Activated T-helper 1 cell treated with anti-CD3 and anti-CD28 coated beads, Interleukin-12 subunit alpha, Interleukin-12 subunit beta, Interleukin-2, Interleukin-4 antibody, amounts not matched to agents 30 ng/mL and 10 ng/mL and 1 ng/mL, durations not matched to agents 14 hours and 24 hours and 36 hours (primary cell): ENCODE data around the gene CPA5. TPM values are rescaled to one million over a fixed set of nuclear protein-coding genes. Genes with fewer than 3 reads are reported as not detected.

Source experiments
- DNase-seq: peaks from one replicate; pipeline ENCODE4 v3.0.0; 2021; ENCODE audit warnings: low spot score
- H3K27ac Mint-ChIP-seq: one replicate; pipeline ENCODE4 v1.8.0; 2021; ENCODE audit warnings: mild to moderate bottlenecking, mixed read lengths
- H3K27me3 Mint-ChIP-seq: one replicate; pipeline ENCODE4 v1.8.0; 2022; ENCODE audit warnings: mild to moderate bottlenecking, moderate library complexity, mixed read lengths; ENCODE audit not compliant: insufficient read depth
- H3K36me3 Mint-ChIP-seq: one replicate; pipeline ENCODE4 v1.8.0; 2021; ENCODE audit warnings: low read depth, mixed read lengths
- H3K4me1 Mint-ChIP-seq: one replicate; pipeline ENCODE4 v1.8.0; 2021; ENCODE audit warnings: low read depth, mixed read lengths
- H3K4me3 Mint-ChIP-seq: one replicate; pipeline ENCODE4 v1.8.0; 2021; ENCODE audit warnings: mild to moderate bottlenecking, moderate library complexity, mixed read lengths
- H3K9me3 Mint-ChIP-seq: one replicate; pipeline ENCODE4 v1.8.0; 2021; ENCODE audit warnings: mixed read lengths
- intact Hi-C: fragments of 100-400 bp; cut with micrococcal nuclease; formaldehyde crosslinking; loops from one replicate; pipeline ENCODE4 v1.15.1; 2024
- total RNA-seq: library from RNA; stranded (reverse); gene quantifications from 2 replicates; pipeline ENCODE4 v1.2.3, GENCODE V29; 2022

Gene CPA5
- total RNA-seq, 1 donor from 2014 or later = 1.3 TPM

DNA sequence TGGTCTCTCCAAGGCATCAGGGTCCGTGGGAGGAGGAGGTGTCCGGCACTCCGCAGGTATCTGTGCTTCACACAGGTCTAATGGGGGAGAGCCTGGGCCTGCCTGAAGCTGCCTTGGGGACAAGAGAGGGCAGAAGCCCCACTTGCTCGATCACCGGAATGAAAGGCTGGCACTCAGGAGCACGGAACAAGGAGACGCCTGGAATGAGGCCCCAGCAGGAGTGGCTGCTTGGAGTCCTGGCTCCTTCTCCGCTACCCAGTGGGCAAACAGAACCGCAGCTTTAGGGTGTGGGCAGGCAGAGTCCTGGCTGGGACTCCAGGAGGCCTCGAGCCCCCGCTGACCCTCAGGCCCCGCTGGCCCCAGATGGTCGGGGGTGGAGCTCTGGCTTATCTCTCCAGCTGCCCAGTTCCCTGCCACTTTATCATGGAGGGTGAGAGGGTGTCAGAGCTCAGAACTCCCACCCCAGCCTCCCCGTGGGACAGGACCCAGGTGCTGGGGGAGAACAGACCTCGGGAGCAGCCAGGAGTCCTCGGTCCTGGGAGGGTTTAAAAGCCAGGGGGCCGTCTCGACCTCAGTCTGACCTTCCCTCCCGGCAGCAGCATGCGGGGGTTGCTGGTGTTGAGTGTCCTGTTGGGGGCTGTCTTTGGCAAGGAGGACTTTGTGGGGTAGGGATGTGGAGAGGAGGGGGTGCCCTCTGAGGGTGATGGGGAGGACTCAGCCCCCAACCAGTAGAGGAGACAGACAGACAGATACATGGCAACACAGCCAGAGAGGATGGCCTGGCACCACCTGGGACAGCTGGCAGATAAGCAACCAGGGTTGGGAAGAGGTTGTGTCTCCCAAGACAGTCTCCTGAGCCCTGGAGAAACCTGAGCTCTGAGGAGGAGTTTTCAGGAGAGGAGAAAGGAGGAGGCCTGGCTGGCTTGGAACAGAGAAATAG lies 35.6 kb downstream of the CPA5 start, which contains the start of gene CPA1:
Gene CPA1 (plus strand): TSS at position 574 of the 940 bp plus-strand sequence. CDS start 27 bp downstream, at position 601.
- no peaks in the 10 kb centered on the region for H3K27me3 Mint-ChIP-seq
- H3K36me3 Mint-ChIP-seq = peaks cover 2% of the 10 kb centered on the region
- H3K4me3 Mint-ChIP-seq = no peak within 1 kb of the TSS
- no peak for DNase-seq
- no peaks in the 10 kb centered on the region for H3K4me1 Mint-ChIP-seq
- peaks cover 16% of the 10 kb centered on the region for H3K9me3 Mint-ChIP-seq
- H3K27ac Mint-ChIP-seq = no peak within 1 kb of the TSS
- intact Hi-C loops = no loop called here

- Mint-ChIP-seq H3K4me1 (no peaks in the 10 kb centered on the region), H3K27me3 (no peaks in the 10 kb centered on the region), H3K4me3 (no peak overlapping the region), H3K36me3 (peaks cover 2% of the 10 kb centered on the region), H3K9me3 (peaks cover 15% of the 10 kb centered on the region), H3K27ac (no peak overlapping the region)
- DNase-seq = no peak
- intact Hi-C loops = no loop called here
These were observed 36.3 kb downstream of the CPA5 start for GRCh38 chr7:130380861-130381455.

DNA sequence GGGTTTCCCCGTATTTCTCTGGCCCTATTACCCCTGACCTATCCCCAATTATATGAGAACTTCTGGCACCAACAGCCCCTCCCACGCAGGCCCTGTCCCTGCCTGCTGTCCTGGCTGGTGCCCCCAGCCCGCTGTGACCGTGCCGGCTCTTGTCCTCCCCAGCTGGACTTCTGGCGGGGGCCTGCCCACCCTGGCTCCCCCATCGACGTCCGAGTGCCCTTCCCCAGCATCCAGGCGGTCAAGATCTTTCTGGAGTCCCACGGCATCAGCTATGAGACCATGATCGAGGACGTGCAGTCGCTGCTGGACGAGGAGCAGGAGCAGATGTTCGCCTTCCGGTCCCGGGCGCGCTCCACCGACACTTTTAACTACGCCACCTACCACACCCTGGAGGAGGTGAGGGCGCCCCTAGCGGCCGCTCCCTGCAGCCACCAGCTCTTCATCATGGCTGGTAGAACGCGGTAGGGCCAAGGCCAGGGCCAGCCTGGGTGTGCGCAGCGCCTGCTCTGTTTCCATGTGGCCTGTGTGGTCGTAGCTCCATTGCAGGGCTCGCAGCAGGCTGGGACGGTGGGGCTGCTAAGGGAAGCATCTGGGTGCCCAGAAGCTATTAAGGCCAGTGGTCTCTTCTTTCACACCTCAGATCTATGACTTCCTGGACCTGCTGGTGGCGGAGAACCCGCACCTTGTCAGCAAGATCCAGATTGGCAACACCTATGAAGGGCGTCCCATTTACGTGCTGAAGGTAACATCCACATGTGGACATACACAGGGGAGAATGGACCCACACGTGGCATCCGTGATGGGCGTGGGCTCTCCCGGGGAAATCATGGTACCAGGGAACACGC lies 37.1 kb downstream of the CPA5 start:
- H3K4me3 Mint-ChIP-seq = no peak overlapping the region
- no peaks in the 10 kb centered on the region for H3K4me1 Mint-ChIP-seq
- H3K36me3 Mint-ChIP-seq = no peaks in the 10 kb centered on the region
- no peak for DNase-seq
- intact Hi-C loops = no loop called here
- peaks cover 8% of the 10 kb centered on the region for H3K9me3 Mint-ChIP-seq
- no peak overlapping the region for H3K27ac Mint-ChIP-seq
- H3K27me3 Mint-ChIP-seq = no peaks in the 10 kb centered on the region

DNA sequence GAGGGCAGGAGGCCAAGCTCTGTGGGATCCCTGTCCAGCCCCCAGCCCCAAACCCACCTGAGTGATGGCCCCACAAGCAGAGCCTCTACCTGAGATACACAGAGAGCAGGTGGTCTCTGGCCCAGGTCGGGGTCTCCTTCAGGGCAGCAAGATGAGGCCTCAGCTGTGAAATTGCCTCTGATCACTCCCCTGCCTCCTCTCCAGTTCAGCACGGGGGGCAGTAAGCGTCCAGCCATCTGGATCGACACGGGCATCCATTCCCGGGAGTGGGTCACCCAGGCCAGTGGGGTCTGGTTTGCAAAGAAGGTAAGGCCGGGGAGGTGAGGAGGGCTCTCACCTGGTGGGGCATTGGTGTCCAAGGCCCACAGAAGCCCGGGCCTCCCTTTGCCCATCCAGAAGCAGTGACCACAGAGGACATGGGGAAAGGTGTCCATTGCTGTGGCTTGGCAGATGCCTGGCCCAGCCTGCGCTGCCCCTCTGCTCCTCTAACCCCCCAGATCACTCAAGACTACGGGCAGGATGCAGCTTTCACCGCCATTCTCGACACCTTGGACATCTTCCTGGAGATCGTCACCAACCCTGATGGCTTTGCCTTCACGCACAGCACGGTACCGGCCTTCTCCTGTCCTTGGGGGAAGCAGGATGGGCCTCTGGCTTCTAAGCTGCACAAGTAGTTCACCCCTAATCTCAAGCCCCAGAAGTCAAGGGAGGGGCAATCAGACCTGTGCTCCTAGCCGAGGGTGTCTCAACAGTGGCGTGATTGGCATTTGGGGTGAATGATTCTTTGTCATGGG lies 38.8 kb downstream of the CPA5 start:
- no peak overlapping the region for H3K27ac Mint-ChIP-seq
- H3K4me1 Mint-ChIP-seq = no peaks in the 10 kb centered on the region
- H3K36me3 Mint-ChIP-seq = no peaks in the 10 kb centered on the region
- no peaks in the 10 kb centered on the region for H3K27me3 Mint-ChIP-seq
- H3K9me3 Mint-ChIP-seq = no peaks in the 10 kb centered on the region
- H3K4me3 Mint-ChIP-seq = no peak overlapping the region
- no peak for DNase-seq
- intact Hi-C loops = no loop called here

GRCh38 chr7:130384371-130384801 lies 39.8 kb downstream of the CPA5 start:
- H3K27me3 Mint-ChIP-seq = no peaks in the 10 kb centered on the region
- intact Hi-C loops = no loop called here

GRCh38 chr7:130384841-130385599 lies 40.4 kb downstream of the CPA5 start:
- Mint-ChIP-seq H3K4me3 (no peak overlapping the region), H3K4me1 (no peaks in the 10 kb centered on the region), H3K36me3 (no peaks in the 10 kb centered on the region), H3K9me3 (no peaks in the 10 kb centered on the region), H3K27ac (no peak overlapping the region), H3K27me3 (no peaks in the 10 kb centered on the region)
- intact Hi-C loops = no loop called here
- no peak for DNase-seq

More at GRCh38 chr7:130384371-130384801, 39.8 kb downstream of the CPA5 start:
- Mint-ChIP-seq H3K27ac (no peak overlapping the region), H3K9me3 (no peaks in the 10 kb centered on the region), H3K4me1 (no peaks in the 10 kb centered on the region), H3K4me3 (no peak overlapping the region), H3K36me3 (no peaks in the 10 kb centered on the region)
- no peak for DNase-seq

- intact Hi-C loops = no loop called here
- no peak overlapping the region for H3K4me3 Mint-ChIP-seq
- no peaks in the 10 kb centered on the region for H3K27me3 Mint-ChIP-seq
- no peaks in the 10 kb centered on the region for H3K9me3 Mint-ChIP-seq
- no peaks in the 10 kb centered on the region for H3K4me1 Mint-ChIP-seq
- no peaks in the 10 kb centered on the region for H3K36me3 Mint-ChIP-seq
- DNase-seq = no peak
- no peak overlapping the region for H3K27ac Mint-ChIP-seq
These were observed 41.0 kb downstream of the CPA5 start for GRCh38 chr7:130385600-130386066.

- no peaks in the 10 kb centered on the region for H3K9me3 Mint-ChIP-seq
- DNase-seq = no peak
- H3K4me3 Mint-ChIP-seq = no peak overlapping the region
- H3K4me1 Mint-ChIP-seq = no peaks in the 10 kb centered on the region
- no peaks in the 10 kb centered on the region for H3K36me3 Mint-ChIP-seq
- intact Hi-C loops = no loop called here
- H3K27me3 Mint-ChIP-seq = no peaks in the 10 kb centered on the region
- H3K27ac Mint-ChIP-seq = no peak overlapping the region
These were observed 42.3 kb downstream of the CPA5 start for GRCh38 chr7:130386876-130387275.

- Mint-ChIP-seq H3K27me3 (no peaks in the 10 kb centered on the region), H3K4me1 (no peaks in the 10 kb centered on the region), H3K9me3 (no peaks in the 10 kb centered on the region), H3K36me3 (no peaks in the 10 kb centered on the region), H3K27ac (no peak overlapping the region), H3K4me3 (no peak overlapping the region)
- intact Hi-C loops = no loop called here
- DNase-seq = no peak
These were observed 42.7 kb downstream of the CPA5 start for GRCh38 chr7:130387306-130387627.

DNA sequence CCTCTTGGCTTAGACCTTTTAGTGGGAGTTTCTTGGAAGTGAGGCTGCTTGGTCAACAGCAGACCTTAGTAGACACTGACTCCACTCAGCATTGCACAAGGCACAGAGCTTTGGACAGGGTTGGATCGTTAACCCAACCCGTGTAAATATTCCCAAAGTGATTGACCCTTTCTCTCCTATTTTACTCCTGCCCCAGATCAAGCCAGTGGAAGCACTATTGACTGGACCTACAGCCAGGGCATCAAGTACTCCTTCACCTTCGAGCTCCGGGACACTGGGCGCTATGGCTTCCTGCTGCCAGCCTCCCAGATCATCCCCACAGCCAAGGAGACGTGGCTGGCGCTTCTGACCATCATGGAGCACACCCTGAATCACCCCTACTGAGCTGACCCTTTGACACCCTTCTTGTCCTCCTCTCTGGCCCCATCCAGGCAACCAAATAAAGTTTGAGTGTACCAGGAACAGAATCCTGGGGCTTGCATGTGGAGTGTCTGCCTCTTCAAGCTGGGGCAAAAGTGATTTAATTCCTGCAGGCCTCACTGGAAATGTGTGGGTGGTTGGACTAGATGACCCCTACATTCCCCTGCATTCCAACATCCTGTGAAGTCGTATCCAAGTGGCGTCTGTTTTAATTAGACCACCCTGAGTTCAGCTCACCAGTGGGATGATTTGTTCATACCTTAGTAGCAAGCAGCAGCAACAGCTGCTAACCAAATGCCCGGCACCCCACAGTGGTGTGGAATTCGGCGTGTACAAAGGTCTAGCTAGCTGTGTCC lies 43.2 kb downstream of the CPA5 start:
- Mint-ChIP-seq H3K4me3 (no peak overlapping the region), H3K36me3 (no peaks in the 10 kb centered on the region), H3K9me3 (no peaks in the 10 kb centered on the region), H3K27me3 (no peaks in the 10 kb centered on the region), H3K4me1 (no peaks in the 10 kb centered on the region), H3K27ac (no peak overlapping the region)
- no peak for DNase-seq
- intact Hi-C loops = no loop called here

GRCh38 chr7:130388671-130389070 lies 44.1 kb downstream of the CPA5 start:
- H3K9me3 Mint-ChIP-seq = no peaks in the 10 kb centered on the region
- no peak overlapping the region for H3K27ac Mint-ChIP-seq
- H3K27me3 Mint-ChIP-seq = no peaks in the 10 kb centered on the region
- intact Hi-C loops = no loop called here
- H3K4me1 Mint-ChIP-seq = peaks cover 2% of the 10 kb centered on the region
- no peak overlapping the region for H3K4me3 Mint-ChIP-seq
- no peaks in the 10 kb centered on the region for H3K36me3 Mint-ChIP-seq
- DNase-seq = no peak
